Fibroblast of villous mesenchyme (primary cell): Measurements from ENCODE around the gene NR2F2. TPM values are rescaled to one million over a fixed set of nuclear protein-coding genes. Genes with fewer than 3 reads are reported as not detected.

Experiments used
- DNase-seq: peaks from one replicate; pipeline ENCODE4 v3.0.0-alpha.2; 2010; ENCODE audit warnings: low read depth
- H3K4me3 ChIP-seq: 2 replicates; pipeline ENCODE4 v1.5.1; 2011; ENCODE audit warnings: low read depth, mild to moderate bottlenecking, low read length
- CTCF ChIP-seq: IDR thresholded peaks from 2 replicates; pipeline ENCODE4 v1.5.1; 2012; ENCODE audit warnings: low read depth, mild to moderate bottlenecking, low read length; ENCODE audit not compliant: insufficient read depth
- total RNA-seq: library from RNA; depleted of rRNA; stranded (reverse); fragments of >200 nt; gene quantifications from 2 replicates; pipeline ENCODE4 v1.2.3, GENCODE V29; 2012

NR2F2 gene
- total RNA-seq, 1 donor = 96.3 TPM

- H3K4me3 ChIP-seq = peak overlapping the region; percentile 90
- no peak for TF ChIP-seq CTCF
Measured at GRCh38 chr15:96343113-96344059, 12.9 kb downstream of the NR2F2 start.

GRCh38 chr15:96344060-96344705 is 13.7 kb downstream of the NR2F2 start:
- no peak for DNase-seq
- no peak for TF ChIP-seq CTCF
- peak overlapping the region; percentile 90 for H3K4me3 ChIP-seq

More at GRCh38 chr15:96343113-96344059, 12.9 kb downstream of the NR2F2 start:
- no peak for DNase-seq

- peak; percentile 27 for DNase-seq
- H3K4me3 ChIP-seq = peak overlapping the region; percentile 90
- TF ChIP-seq CTCF = no peak
Measured at GRCh38 chr15:96344706-96345559, 14.4 kb downstream of the NR2F2 start.

- TF ChIP-seq CTCF = peak; percentile 56
- H3K4me3 ChIP-seq = peak overlapping the region; percentile 90
- peak; percentile 89 for DNase-seq
Measured at GRCh38 chr15:96345560-96346399, 15.3 kb downstream of the NR2F2 start.

GRCh38 chr15:96346409-96346970 is 16.0 kb downstream of the NR2F2 start:
- peak overlapping the region; percentile 90 for H3K4me3 ChIP-seq
- DNase-seq = peak; percentile 56
- no peak for TF ChIP-seq CTCF
